Type B pancreatic cell (in vitro differentiated cells): ENCODE results near the gene WDR1. TPM values are rescaled to one million over a fixed set of nuclear protein-coding genes. Genes with fewer than 3 reads are reported as not detected.
"Not testable (repeated sequence)": the region's sequence is repeated elsewhere in the genome, so short reads cannot be mapped to it uniquely, and the experiment has no call there.

ENCODE experiments used
- DNase-seq: peaks from one replicate; pipeline ENCODE4 v3.0.0; 2021; ENCODE audit warnings: mixed read lengths; ENCODE audit not compliant: unreplicated experiment; ENCODE audit errors: extremely low spot score
- H3K27ac Mint-ChIP-seq: 2 replicates; pipeline ENCODE4 v1.8.0; 2021; ENCODE audit warnings: mild to moderate bottlenecking, mixed read lengths
- H3K27me3 Mint-ChIP-seq: 2 replicates; pipeline ENCODE4 v1.8.0; 2021; ENCODE audit warnings: mixed read lengths
- H3K36me3 Mint-ChIP-seq: 2 replicates; pipeline ENCODE4 v1.8.0; 2021; ENCODE audit warnings: mixed read lengths
- H3K4me1 Mint-ChIP-seq: one replicate; pipeline ENCODE4 v1.8.0; 2021; ENCODE audit warnings: mixed read lengths; ENCODE audit not compliant: unreplicated experiment
- H3K4me3 Mint-ChIP-seq: 2 replicates; pipeline ENCODE4 v1.8.0; 2021; ENCODE audit warnings: mild to moderate bottlenecking, mixed read lengths
- H3K9me3 Mint-ChIP-seq: 2 replicates; pipeline ENCODE4 v1.8.0; 2021; ENCODE audit warnings: mixed read lengths
- total RNA-seq: library from RNA; stranded (reverse); gene quantifications from 2 replicates; pipeline ENCODE4 v1.2.1, GENCODE V29; 2021; ENCODE audit warnings: low replicate concordance
- TF ChIP-seq, protein P1 (sequence below): fragments of 200-600 bp; sonication (generic); conservative IDR thresholded peaks from 2 replicates; pipeline ENCODE4 v1.5.0; 2021; ENCODE audit warnings: antibody characterized with exemption, mild to moderate bottlenecking

WDR1 gene
- total RNA-seq, 1 donor from 2014 or later, result 227 TPM

GRCh38 chr4:10130178-10130888 is 13.7 kb upstream of the WDR1 start:
- Mint-ChIP-seq H3K27ac (no peak overlapping the region), H3K9me3 (no peaks in the 10 kb centered on the region), H3K36me3 (no peaks in the 10 kb centered on the region), H3K4me1 (no peaks in the 10 kb centered on the region), H3K27me3 (peaks cover 16% of the 10 kb centered on the region), H3K4me3 (no peak overlapping the region)
- DNase-seq, result no peak
- TF ChIP-seq, protein P1, sequence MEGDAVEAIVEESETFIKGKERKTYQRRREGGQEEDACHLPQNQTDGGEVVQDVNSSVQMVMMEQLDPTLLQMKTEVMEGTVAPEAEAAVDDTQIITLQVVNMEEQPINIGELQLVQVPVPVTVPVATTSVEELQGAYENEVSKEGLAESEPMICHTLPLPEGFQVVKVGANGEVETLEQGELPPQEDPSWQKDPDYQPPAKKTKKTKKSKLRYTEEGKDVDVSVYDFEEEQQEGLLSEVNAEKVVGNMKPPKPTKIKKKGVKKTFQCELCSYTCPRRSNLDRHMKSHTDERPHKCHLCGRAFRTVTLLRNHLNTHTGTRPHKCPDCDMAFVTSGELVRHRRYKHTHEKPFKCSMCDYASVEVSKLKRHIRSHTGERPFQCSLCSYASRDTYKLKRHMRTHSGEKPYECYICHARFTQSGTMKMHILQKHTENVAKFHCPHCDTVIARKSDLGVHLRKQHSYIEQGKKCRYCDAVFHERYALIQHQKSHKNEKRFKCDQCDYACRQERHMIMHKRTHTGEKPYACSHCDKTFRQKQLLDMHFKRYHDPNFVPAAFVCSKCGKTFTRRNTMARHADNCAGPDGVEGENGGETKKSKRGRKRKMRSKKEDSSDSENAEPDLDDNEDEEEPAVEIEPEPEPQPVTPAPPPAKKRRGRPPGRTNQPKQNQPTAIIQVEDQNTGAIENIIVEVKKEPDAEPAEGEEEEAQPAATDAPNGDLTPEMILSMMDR, result no peak

DNA sequence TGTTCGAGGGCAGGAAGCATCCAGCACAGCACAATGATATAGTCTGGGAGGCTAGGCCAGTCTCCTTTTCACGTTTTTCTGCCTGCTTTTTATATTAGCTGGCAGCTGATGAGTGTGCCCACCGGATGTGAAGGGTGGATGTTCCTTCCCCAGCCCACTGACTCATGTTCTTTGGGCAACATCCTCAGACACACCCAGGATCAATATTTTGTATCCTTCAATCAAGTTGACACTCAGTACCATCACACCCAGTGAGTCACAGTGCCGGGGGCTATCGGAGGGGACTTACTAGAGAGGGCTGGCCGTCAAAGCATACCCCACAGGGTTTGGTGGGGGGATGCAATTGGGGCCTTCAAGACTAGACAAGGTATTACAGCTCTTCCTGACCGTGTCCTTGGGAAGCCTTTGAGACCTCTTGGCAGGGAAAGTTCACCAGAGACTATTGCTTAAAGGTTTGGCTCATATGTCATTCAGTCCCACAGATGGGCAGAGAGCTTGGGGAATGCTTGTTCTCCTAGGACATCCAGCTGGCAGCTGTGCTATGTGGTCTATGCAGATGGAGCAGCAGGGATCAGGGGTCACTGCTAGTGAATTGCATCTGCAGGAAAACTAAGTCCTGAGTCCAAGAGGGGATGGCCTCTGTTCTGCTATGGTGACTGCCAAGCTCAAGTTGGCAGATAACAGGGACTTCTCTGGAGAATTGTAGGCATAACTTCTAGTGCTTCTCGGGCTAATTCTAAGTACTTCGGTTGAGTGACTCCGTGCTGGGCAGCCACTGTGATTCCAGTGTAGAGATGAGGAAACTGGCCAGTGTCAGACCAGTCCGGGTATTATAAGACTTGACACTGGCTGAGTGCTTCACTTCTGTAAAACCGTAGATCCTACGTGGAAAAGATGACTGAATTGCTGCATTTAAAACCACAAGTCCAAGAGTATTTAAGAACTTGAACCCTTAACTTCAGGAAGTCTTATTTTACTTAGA is 12.9 kb upstream of the WDR1 start:
- H3K4me3 Mint-ChIP-seq, result no peak overlapping the region
- TF ChIP-seq, protein P1, result no peak

DNA sequence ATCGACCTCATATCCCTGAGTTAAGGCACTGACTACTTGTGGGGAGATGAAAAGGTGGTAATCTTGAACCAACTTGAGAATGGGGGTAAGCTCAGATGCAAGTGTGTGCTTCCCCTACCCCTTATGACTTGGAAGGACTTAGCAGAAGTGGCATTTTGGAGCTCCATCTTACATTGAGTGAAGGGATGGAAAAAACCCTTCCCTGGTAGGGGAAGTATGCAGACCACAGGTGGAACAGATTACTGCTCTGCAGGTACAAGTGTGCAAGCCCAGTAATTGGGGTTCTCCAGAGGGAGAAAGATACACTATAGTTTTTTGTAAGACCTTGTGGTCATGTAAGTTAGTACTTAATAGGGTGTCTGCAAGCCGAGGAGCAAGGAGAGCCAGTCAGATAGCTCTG is 12.2 kb upstream of the WDR1 start:
- H3K36me3 Mint-ChIP-seq, result no peaks in the 10 kb centered on the region
- no peak overlapping the region for H3K27ac Mint-ChIP-seq
- H3K4me1 Mint-ChIP-seq, result peaks cover 4% of the 10 kb centered on the region
- peaks cover 16% of the 10 kb centered on the region for H3K27me3 Mint-ChIP-seq
- no peak for DNase-seq
- TF ChIP-seq, protein P1, result no peak
- H3K4me3 Mint-ChIP-seq, result no peak overlapping the region
- H3K9me3 Mint-ChIP-seq, result no peaks in the 10 kb centered on the region

More for the DNA sequence above, 12.9 kb upstream of the WDR1 start:
- H3K27ac Mint-ChIP-seq, result no peak overlapping the region
- DNase-seq, result no peak
- peaks cover 16% of the 10 kb centered on the region for H3K27me3 Mint-ChIP-seq
- no peaks in the 10 kb centered on the region for H3K4me1 Mint-ChIP-seq
- no peaks in the 10 kb centered on the region for H3K36me3 Mint-ChIP-seq
- H3K9me3 Mint-ChIP-seq, result no peaks in the 10 kb centered on the region

DNA sequence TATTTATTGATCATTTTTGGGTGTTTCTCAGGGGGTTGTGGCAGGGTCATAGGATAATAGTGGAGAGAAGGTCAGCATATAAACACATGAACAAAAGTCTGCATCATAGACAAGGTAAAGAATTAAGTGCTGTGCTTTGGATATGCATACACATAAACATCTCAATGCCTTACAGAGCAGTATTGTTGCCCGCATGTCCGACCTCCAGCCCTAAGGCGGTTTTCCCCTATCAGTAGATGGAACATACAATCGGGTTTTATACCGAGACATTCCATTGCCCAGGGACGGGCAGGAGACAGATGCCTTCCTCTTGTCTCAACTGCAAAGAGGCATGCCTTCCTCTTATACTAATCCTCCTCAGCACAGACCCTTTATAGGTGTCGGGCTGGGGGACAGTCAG is 10.9 kb upstream of the WDR1 start:
- H3K9me3 Mint-ChIP-seq, H3K36me3 Mint-ChIP-seq, DNase-seq, H3K27ac Mint-ChIP-seq, H3K4me3 Mint-ChIP-seq: not testable (repeated sequence)
- Mint-ChIP-seq H3K4me1 (peaks cover 11% of the 10 kb centered on the region), H3K27me3 (peaks cover 13% of the 10 kb centered on the region)

DNA sequence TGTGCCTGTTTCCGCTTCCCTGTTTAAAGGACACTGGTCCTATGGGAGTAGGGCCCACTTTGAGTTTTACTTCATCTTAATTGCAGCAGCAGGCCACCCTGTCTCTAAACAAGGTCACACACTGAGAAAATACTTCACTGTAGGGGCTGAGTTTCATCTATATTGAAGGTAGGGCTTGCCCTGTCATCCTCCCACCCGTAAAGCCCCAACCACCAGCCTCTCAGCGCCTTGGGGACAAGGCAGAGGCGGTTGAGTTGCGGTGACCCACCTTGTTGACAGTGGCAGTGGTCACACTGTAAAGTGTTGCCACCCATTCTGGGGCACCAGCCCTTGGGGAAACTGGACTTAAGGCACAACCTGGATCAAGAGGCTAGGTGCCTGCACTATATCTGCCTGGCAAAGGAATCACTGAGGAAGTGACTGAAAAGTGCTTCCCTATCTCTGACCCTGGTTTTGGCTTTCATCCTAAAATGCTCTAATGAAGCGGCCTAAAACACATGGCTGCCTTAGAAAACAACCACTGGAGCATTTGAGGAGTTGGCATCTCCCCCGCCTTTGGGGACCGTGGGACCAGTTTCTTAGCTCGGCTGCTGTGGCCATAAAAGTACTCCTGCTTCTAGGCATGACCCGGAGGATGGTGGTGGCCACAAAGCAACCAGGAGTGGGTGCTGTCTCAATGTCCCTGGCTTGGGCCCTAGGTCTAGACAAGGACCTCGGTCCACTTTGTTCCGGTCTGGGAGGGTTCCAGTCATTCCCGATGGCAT is 7.8 kb upstream of the WDR1 start:
- Mint-ChIP-seq H3K36me3 (no peaks in the 10 kb centered on the region), H3K27me3 (peaks cover 11% of the 10 kb centered on the region), H3K4me3 (no peak overlapping the region), H3K4me1 (peaks cover 22% of the 10 kb centered on the region), H3K9me3 (no peaks in the 10 kb centered on the region), H3K27ac (peak overlapping the region; percentile 56)
- TF ChIP-seq, protein P1, result no peak
- DNase-seq, result no peak
